Liver (tissue), 9 donors: Measurements from ENCODE around the gene RAPGEF6. TPM values are rescaled to one million over a fixed set of nuclear protein-coding genes. Genes with fewer than 3 reads are reported as not detected.

Experiments used
- DNase-seq: peaks from one replicate; pipeline ENCODE4 v3.0.0-alpha.2; 2017; ENCODE audit warnings: low spot score
- H3K27ac ChIP-seq, 2 donors: one replicate each; pipeline ENCODE4 v1.7.0; 2013; ENCODE audit warnings: inconsistent platforms in 2 of 2, low read length in 2 of 2, control low read depth in 1 of 2, low read depth in 1 of 2, mild to moderate bottlenecking in 1 of 2
- H3K27me3 ChIP-seq, 4 donors: one replicate each; pipeline versions ENCODE4 v1.6.1 to v1.7.0; 2013; ENCODE audit warnings: low read length in 3 of 4, inconsistent platforms in 1 of 4, mild to moderate bottlenecking in 1 of 4, moderate library complexity in 1 of 4; ENCODE audit not compliant: control insufficient read depth in 4 of 4, insufficient read depth in 4 of 4
- H3K36me3 ChIP-seq, 4 donors: one replicate each; pipeline versions ENCODE4 v1.6.1 to v1.7.0; 2013; ENCODE audit warnings: low read length in 3 of 4, mild to moderate bottlenecking in 3 of 4, low read depth in 1 of 4, moderate library complexity in 1 of 4; ENCODE audit not compliant: control insufficient read depth in 4 of 4, insufficient read depth in 3 of 4
- H3K4me1 ChIP-seq, 4 donors: one replicate each; pipeline versions ENCODE4 v1.6.1 to v1.7.0; 2013; ENCODE audit warnings: low read length in 3 of 4, mild to moderate bottlenecking in 3 of 4, moderate library complexity in 1 of 4; ENCODE audit not compliant: control insufficient read depth in 4 of 4, insufficient read depth in 4 of 4
- H3K4me3 ChIP-seq, 3 donors: one replicate each; pipeline versions ENCODE4 v1.6.1 to v1.7.0; 2013; ENCODE audit warnings: low read length in 3 of 3, control low read depth in 1 of 3, low read depth in 1 of 3, mild to moderate bottlenecking in 1 of 3
- H3K9ac ChIP-seq, 2 donors: one replicate each; pipeline ENCODE4 v1.7.0; 2013; ENCODE audit warnings: low read length in 2 of 2, mild to moderate bottlenecking in 2 of 2, moderate library complexity in 2 of 2, control low read depth in 1 of 2, low read depth in 1 of 2
- H3K9me3 ChIP-seq, 4 donors: one replicate each; pipeline versions ENCODE4 v1.6.1 to v1.7.0; 2013; ENCODE audit warnings: low read length in 3 of 4; ENCODE audit not compliant: control insufficient read depth in 4 of 4
- ATF3 ChIP-seq: IDR thresholded peaks from 2 replicates; pipeline ENCODE4 v1.6.1; 2016; ENCODE audit warnings: antibody characterized with exemption
- CTCF ChIP-seq: fragments of 150-350 bp; IDR thresholded peaks from 2 replicates; pipeline ENCODE4 v1.5.1; 2017; ENCODE audit warnings: improper control_type of control experiment, low read depth, low read length; ENCODE audit not compliant: missing input control
- EGR1 ChIP-seq, 2 donors: IDR thresholded peaks; 2 replicates each; pipeline ENCODE4 v1.6.1; 2016 to 2018; ENCODE audit warnings: antibody characterized with exemption in 2 of 2, low read depth in 2 of 2
- FOXA1 ChIP-seq: IDR thresholded peaks from 2 replicates; pipeline ENCODE4 v1.6.1; 2016; ENCODE audit warnings: antibody characterized with exemption
- FOXA2 ChIP-seq: IDR thresholded peaks from 2 replicates; pipeline ENCODE4 v1.6.1; 2016; ENCODE audit warnings: antibody characterized with exemption
- GABPA ChIP-seq, 2 donors: IDR thresholded peaks in 1 of 2; conservative IDR thresholded peaks in 1 of 2; 2 replicates each; pipeline ENCODE4 v1.6.1; 2016; ENCODE audit warnings: antibody characterized with exemption in 2 of 2, mild to moderate bottlenecking in 1 of 2, moderate library complexity in 1 of 2
- HNF4A ChIP-seq, 2 donors: conservative IDR thresholded peaks; 2 replicates each; pipeline ENCODE4 v1.6.1; 2016; ENCODE audit warnings: antibody characterized with exemption in 2 of 2, mild to moderate bottlenecking in 2 of 2
- NR2F2 ChIP-seq: IDR thresholded peaks from 2 replicates; pipeline ENCODE4 v1.6.1; 2016; ENCODE audit warnings: antibody characterized with exemption
- RAD21 ChIP-seq, 2 donors: IDR thresholded peaks; 2 replicates each; pipeline ENCODE4 v1.6.1; 2016; ENCODE audit warnings: antibody characterized with exemption in 2 of 2, mild to moderate bottlenecking in 2 of 2
- REST ChIP-seq: IDR thresholded peaks from 2 replicates; pipeline ENCODE4 v1.6.1; 2016; ENCODE audit warnings: antibody characterized with exemption, mild to moderate bottlenecking
- RXRA ChIP-seq, 2 donors: IDR thresholded peaks; 2 replicates each; pipeline ENCODE4 v1.6.1; 2017 to 2018; ENCODE audit warnings: antibody characterized with exemption in 2 of 2, mild to moderate bottlenecking in 1 of 2
- ZBTB33 ChIP-seq: IDR thresholded peaks from 2 replicates; pipeline ENCODE4 v1.6.1; 2016; ENCODE audit warnings: antibody characterized with exemption
- WGBS: extraction: QIAGEN DNeasy Blood & Tissue Kit; methylation state at CpG from one replicate; pipeline ENCODE4 v1.1.7; 2013; 5-methylcytosine and 5-hydroxymethylcytosine counted together
- polyA plus RNA-seq, 2 donors: library from polyadenylated mRNA; stranded (reverse) in 1 of 2; unstranded in 1 of 2; fragments of 200-250 nt in 1 of 2; fragments of >200 nt in 1 of 2; fragmentation: Nextera tagmentation in 1 of 2; extraction: Ambion mirVana in 1 of 2; gene quantifications; one replicate each; pipeline versions ENCODE4 v1.2.1 to v1.2.3, GENCODE V29; 2013 to 2015
- total RNA-seq, 2 donors: library from RNA; depleted of rRNA; stranded (reverse); fragments of >200 nt; gene quantifications; one replicate each; pipeline ENCODE4 v1.2.3, GENCODE V29; 2014
- donor health status: healthy.
- donor health status: healthy.
- donor health status: healthy.
- donor health status: healthy.
- donor health status: healthy.

The RAPGEF6 gene
- total and polyA plus RNA-seq, 4 donors = 1.7 to 16.1 (median 8.6) TPM

GRCh38 chr5:131533836-131534235 lies 101.2 kb downstream of the RAPGEF6 start:
- Histone ChIP-seq H3K36me3 (no peaks in the 10 kb centered on the region), H3K9me3 (no peaks in the 10 kb centered on the region), H3K27me3 (no peaks in the 10 kb centered on the region), H3K27ac (no peak overlapping the region), H3K4me1 (peaks cover 4 to 10% (median 7%) of the 10 kb centered on the region in 4 donors), H3K4me3 (no peak overlapping the region), H3K9ac (no peak overlapping the region)
- TF ChIP-seq RAD21 (IDR thresholded peaks at IDR 0.05) = peak in 1 of 2 donors; percentile 21
- no peak for TF ChIP-seq FOXA2
- no peak for DNase-seq
- WGBS = 95% methylated on average over 1 of the region's 1 CpG

- H3K4me1 ChIP-seq = peaks cover 0 to 3% (median 2%) of the 10 kb centered on the region in 4 donors
- no peaks in the 10 kb centered on the region for H3K27me3 ChIP-seq
- no peak for DNase-seq
- no peak overlapping the region for H3K4me3 ChIP-seq
- no peaks in the 10 kb centered on the region for H3K36me3 ChIP-seq
- WGBS = 66% methylated on average over 6 of the region's 6 CpGs
- peak overlapping the region in 1 of 2 donors; percentile 12 for H3K9ac ChIP-seq
- TF ChIP-seq FOXA2 (no peak), REST (no peak), GABPA (IDR thresholded peaks at IDR 0.05 in 1 of 2, conservative IDR thresholded peaks at IDR 0.05 in 1 of 2) (no peak), ATF3 (no peak), ZBTB33 (no peak), NR2F2 (no peak), RXRA (IDR thresholded peaks at IDR 0.05) (no peak), CTCF (no peak), EGR1 (IDR thresholded peaks at IDR 0.05; ENCODE audit: low read depth in 2 of 2) (no peak), HNF4A (conservative IDR thresholded peaks at IDR 0.05) (no peak), FOXA1 (no peak)
- no peak overlapping the region for H3K27ac ChIP-seq
- H3K9me3 ChIP-seq = no peaks in the 10 kb centered on the region
Observed at GRCh38 chr5:131532031-131532640, 102.9 kb downstream of the RAPGEF6 start.
